Upper lobe of right lung (tissue), 1 donor: ENCODE data around the gene CDKN2AIP. TPM values are rescaled to one million over a fixed set of nuclear protein-coding genes. Genes with fewer than 3 reads are reported as not detected.

Source experiments
- ATAC-seq: fragments of 200-7000 bp; cut with Tn5 transposase; one replicate; pipeline ENCODE4 v1.9.1; 2020; ENCODE audit warnings: mild to moderate bottlenecking, moderate library complexity
- DNase-seq: peaks from one replicate; pipeline ENCODE4 v3.0.0-alpha.2; 2020
- H3K27ac ChIP-seq: fragments of 200-600 bp; one replicate; pipeline ENCODE4 v1.8.0; 2022
- H3K27me3 ChIP-seq: fragments of 200-600 bp; one replicate; pipeline ENCODE4 v1.8.0; 2022; ENCODE audit warnings: mild to moderate bottlenecking
- H3K36me3 ChIP-seq: fragments of 200-600 bp; one replicate; pipeline ENCODE4 v1.8.0; 2022
- H3K4me1 ChIP-seq: fragments of 200-600 bp; one replicate; pipeline ENCODE4 v1.8.0; 2022
- H3K4me3 ChIP-seq: fragments of 200-600 bp; one replicate; pipeline ENCODE4 v1.8.0; 2022; ENCODE audit warnings: mild to moderate bottlenecking
- H3K9me3 ChIP-seq: fragments of 200-600 bp; one replicate; pipeline ENCODE4 v1.8.0; 2022
- CTCF ChIP-seq: fragments of 200-600 bp; IDR thresholded peaks from one replicate; pipeline ENCODE4 v1.8.0; 2022; ENCODE audit warnings: antibody characterized with exemption
- intact Hi-C: fragments of 100-400 bp; cut with DNase I; formaldehyde crosslinking; loops from one replicate; pipeline ENCODE4 v1.11.0; 2022
- total RNA-seq: library from RNA; stranded (reverse); fragmentation: NEBNext Ultra II Directional; extraction: Animal tissue kit (Norgen Biotek cat#: 25700); gene quantifications from one replicate; pipeline ENCODE4 v1.2.1, GENCODE V29; 2021
- donor health status: DM: no; HTN: yes; CAD: no; lungs with severe emphysema.

Gene CDKN2AIP
- total RNA-seq, 1 donor from 2014 or later = 16.7 TPM

GRCh38 chr4:183402771-183403170 lies 41.7 kb upstream of the CDKN2AIP start:
- Histone ChIP-seq H3K27ac (no peak overlapping the region), H3K4me3 (no peak overlapping the region), H3K9me3 (no peaks in the 10 kb centered on the region), H3K27me3 (no peaks in the 10 kb centered on the region), H3K36me3 (no peaks in the 10 kb centered on the region), H3K4me1 (peaks cover 10% of the 10 kb centered on the region)
- DNase-seq (no peak), ATAC-seq (no peak)
- intact Hi-C loops = no loop called here
- no peak for TF ChIP-seq CTCF

- Histone ChIP-seq H3K9me3 (no peaks in the 10 kb centered on the region), H3K4me1 (peaks cover 4% of the 10 kb centered on the region), H3K4me3 (no peak overlapping the region), H3K27ac (no peak overlapping the region), H3K27me3 (no peaks in the 10 kb centered on the region), H3K36me3 (no peaks in the 10 kb centered on the region)
- no peak for TF ChIP-seq CTCF
- ATAC-seq (no peak), DNase-seq (peak; percentile 20)
- intact Hi-C loops = no loop called here
Measured at GRCh38 chr4:183403486-183403885, 41.0 kb upstream of the CDKN2AIP start.

GRCh38 chr4:183403961-183404360 lies 40.5 kb upstream of the CDKN2AIP start:
- no peak for DNase-seq
- no peaks in the 10 kb centered on the region for H3K27me3 ChIP-seq
- no peak overlapping the region for H3K27ac ChIP-seq
- H3K36me3 ChIP-seq = no peaks in the 10 kb centered on the region
- no peak overlapping the region for H3K4me3 ChIP-seq
- ATAC-seq = no peak
- H3K4me1 ChIP-seq = peaks cover 4% of the 10 kb centered on the region
- intact Hi-C loops = no loop called here
- no peak for TF ChIP-seq CTCF
- no peaks in the 10 kb centered on the region for H3K9me3 ChIP-seq

GRCh38 chr4:183405303-183405702 lies 39.1 kb upstream of the CDKN2AIP start:
- intact Hi-C loops = no loop called here
- Histone ChIP-seq H3K27ac (no peak overlapping the region), H3K9me3 (no peaks in the 10 kb centered on the region), H3K4me1 (no peaks in the 10 kb centered on the region), H3K36me3 (no peaks in the 10 kb centered on the region), H3K27me3 (no peaks in the 10 kb centered on the region), H3K4me3 (no peak overlapping the region)
- peak; percentile 41 for DNase-seq
- TF ChIP-seq CTCF = no peak
- no peak for ATAC-seq

- H3K27ac ChIP-seq = peak overlapping the region; percentile 3
- H3K4me3 ChIP-seq = peak overlapping the region; percentile 46
- no peaks in the 10 kb centered on the region for H3K27me3 ChIP-seq
- H3K9me3 ChIP-seq = no peaks in the 10 kb centered on the region
- ATAC-seq (peak; percentile 98), DNase-seq (peak; percentile 92)
- peak; percentile 99 for TF ChIP-seq CTCF
- no peaks in the 10 kb centered on the region for H3K4me1 ChIP-seq
- intact Hi-C loops = no loop called here
- no peaks in the 10 kb centered on the region for H3K36me3 ChIP-seq
Measured at GRCh38 chr4:183407128-183407585, 37.3 kb upstream of the CDKN2AIP start.
